Glutamatergic neuron (in vitro differentiated cells): Measurements from ENCODE around the gene DCTN2. TPM values are rescaled to one million over a fixed set of nuclear protein-coding genes. Genes with fewer than 3 reads are reported as not detected.

Experiments
- DNase-seq: peaks from one replicate; pipeline ENCODE4 v3.0.0; 2022
- H3K27ac Mint-ChIP-seq: one replicate; pipeline ENCODE4 v1.8.0; 2020; ENCODE audit warnings: mild to moderate bottlenecking, mixed read lengths, inconsistent platforms; ENCODE audit not compliant: unreplicated experiment
- H3K27me3 Mint-ChIP-seq: one replicate; pipeline ENCODE4 v1.8.0; 2020; ENCODE audit warnings: mild to moderate bottlenecking, moderate library complexity, mixed read lengths, inconsistent platforms; ENCODE audit not compliant: unreplicated experiment
- H3K36me3 Mint-ChIP-seq: one replicate; pipeline ENCODE4 v1.8.0; 2020; ENCODE audit warnings: mild to moderate bottlenecking, mixed read lengths, inconsistent platforms; ENCODE audit not compliant: unreplicated experiment
- H3K4me1 Mint-ChIP-seq: one replicate; pipeline ENCODE4 v1.8.0; 2020; ENCODE audit warnings: mild to moderate bottlenecking, low read depth, mixed read lengths, inconsistent platforms; ENCODE audit not compliant: unreplicated experiment
- H3K4me3 Mint-ChIP-seq: one replicate; pipeline ENCODE4 v1.8.0; 2020; ENCODE audit warnings: mild to moderate bottlenecking, mixed read lengths, inconsistent platforms; ENCODE audit not compliant: unreplicated experiment
- H3K9me3 Mint-ChIP-seq: one replicate; pipeline ENCODE4 v1.8.0; 2020; ENCODE audit warnings: mild to moderate bottlenecking, moderate library complexity, mixed read lengths, inconsistent platforms; ENCODE audit not compliant: unreplicated experiment
- total RNA-seq: library from RNA; stranded (reverse); fragmentation: NEBNext Ultra II Directional; extraction: Animal tissue kit (Norgen Biotek cat#: 25700); gene quantifications from one replicate; pipeline ENCODE4 v1.2.1, GENCODE V29; 2021; ENCODE audit not compliant: unreplicated experiment
- TF ChIP-seq, protein P1 (sequence below): fragments of 200-600 bp; sonication (generic); IDR thresholded peaks from one replicate; pipeline ENCODE4 v1.5.0; 2021; ENCODE audit not compliant: partially characterized antibody, unreplicated experiment

The DCTN2 gene
- total RNA-seq, 1 donor from 2014 or later = 484 TPM

GRCh38 chr12:57539134-57539768, 7.7 kb downstream of the DCTN2 start:
- H3K4me1 Mint-ChIP-seq = peaks cover 29% of the 10 kb centered on the region
- H3K9me3 Mint-ChIP-seq = peaks cover 10% of the 10 kb centered on the region
- no peak for DNase-seq
- H3K27ac Mint-ChIP-seq = no peak overlapping the region
- H3K4me3 Mint-ChIP-seq = no peak overlapping the region
- peaks cover 2% of the 10 kb centered on the region for H3K27me3 Mint-ChIP-seq
- H3K36me3 Mint-ChIP-seq = peaks cover 11% of the 10 kb centered on the region
- TF ChIP-seq, protein P1, sequence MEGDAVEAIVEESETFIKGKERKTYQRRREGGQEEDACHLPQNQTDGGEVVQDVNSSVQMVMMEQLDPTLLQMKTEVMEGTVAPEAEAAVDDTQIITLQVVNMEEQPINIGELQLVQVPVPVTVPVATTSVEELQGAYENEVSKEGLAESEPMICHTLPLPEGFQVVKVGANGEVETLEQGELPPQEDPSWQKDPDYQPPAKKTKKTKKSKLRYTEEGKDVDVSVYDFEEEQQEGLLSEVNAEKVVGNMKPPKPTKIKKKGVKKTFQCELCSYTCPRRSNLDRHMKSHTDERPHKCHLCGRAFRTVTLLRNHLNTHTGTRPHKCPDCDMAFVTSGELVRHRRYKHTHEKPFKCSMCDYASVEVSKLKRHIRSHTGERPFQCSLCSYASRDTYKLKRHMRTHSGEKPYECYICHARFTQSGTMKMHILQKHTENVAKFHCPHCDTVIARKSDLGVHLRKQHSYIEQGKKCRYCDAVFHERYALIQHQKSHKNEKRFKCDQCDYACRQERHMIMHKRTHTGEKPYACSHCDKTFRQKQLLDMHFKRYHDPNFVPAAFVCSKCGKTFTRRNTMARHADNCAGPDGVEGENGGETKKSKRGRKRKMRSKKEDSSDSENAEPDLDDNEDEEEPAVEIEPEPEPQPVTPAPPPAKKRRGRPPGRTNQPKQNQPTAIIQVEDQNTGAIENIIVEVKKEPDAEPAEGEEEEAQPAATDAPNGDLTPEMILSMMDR = no peak

GRCh38 chr12:57536597-57536942, 10.4 kb downstream of the DCTN2 start:
- TF ChIP-seq, protein P1 = no peak

DNA sequence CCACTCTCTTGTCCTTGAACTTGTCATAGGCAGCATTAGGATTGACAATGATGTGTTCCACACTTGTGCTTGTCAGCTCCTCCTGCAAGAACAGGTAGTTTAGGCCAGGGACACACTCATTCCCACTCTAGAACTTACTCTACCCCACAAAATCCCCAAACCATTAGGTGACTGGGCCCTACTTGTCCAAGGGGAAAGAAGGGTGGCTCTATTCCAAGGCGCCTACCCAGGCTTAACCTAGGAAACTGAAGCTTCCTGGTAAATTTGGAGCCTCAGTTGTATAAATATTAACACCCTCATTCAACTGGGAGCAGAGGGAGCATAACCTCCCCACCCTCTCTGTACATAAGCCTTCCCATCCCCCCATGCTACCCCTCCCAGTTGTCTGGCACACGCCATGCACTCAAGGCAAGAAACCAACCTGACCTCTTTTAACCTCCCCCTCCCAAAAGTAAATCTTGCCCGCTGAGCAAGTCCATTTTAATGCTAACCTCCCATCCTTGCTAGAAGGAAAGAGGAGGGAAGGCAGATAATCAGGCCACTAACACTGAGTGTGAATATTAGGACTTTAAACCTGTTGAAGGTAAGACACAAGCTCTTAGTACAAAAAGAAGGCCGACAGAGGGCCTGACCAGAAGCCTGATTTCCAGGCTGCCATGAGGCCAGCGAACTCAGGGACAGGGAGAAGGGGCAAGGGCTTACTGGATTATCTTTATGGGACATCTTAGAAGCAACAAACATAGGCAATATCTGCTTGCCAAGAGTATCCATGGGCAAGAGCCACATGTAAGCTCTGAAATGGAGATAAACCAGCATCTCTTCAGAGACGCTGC, 11.0 kb downstream of the DCTN2 start:
- Mint-ChIP-seq H3K4me1 (peaks cover 31% of the 10 kb centered on the region), H3K9me3 (peaks cover 10% of the 10 kb centered on the region), H3K27me3 (peaks cover 2% of the 10 kb centered on the region), H3K4me3 (no peak overlapping the region), H3K27ac (peak overlapping the region; percentile 28), H3K36me3 (peaks cover 19% of the 10 kb centered on the region)
- no peak for DNase-seq
- TF ChIP-seq, protein P1 = no peak

More at GRCh38 chr12:57536597-57536942, 10.4 kb downstream of the DCTN2 start:
- peaks cover 10% of the 10 kb centered on the region for H3K9me3 Mint-ChIP-seq
- H3K4me1 Mint-ChIP-seq = peaks cover 34% of the 10 kb centered on the region
- H3K36me3 Mint-ChIP-seq = peaks cover 19% of the 10 kb centered on the region
- H3K4me3 Mint-ChIP-seq = no peak overlapping the region
- H3K27ac Mint-ChIP-seq = no peak overlapping the region
- H3K27me3 Mint-ChIP-seq = peaks cover 2% of the 10 kb centered on the region
- no peak for DNase-seq

GRCh38 chr12:57534991-57535543, 11.9 kb downstream of the DCTN2 start:
- Mint-ChIP-seq H3K27me3 (peaks cover 2% of the 10 kb centered on the region), H3K9me3 (peaks cover 10% of the 10 kb centered on the region), H3K27ac (peak overlapping the region; percentile 28), H3K4me3 (no peak overlapping the region), H3K4me1 (peaks cover 27% of the 10 kb centered on the region), H3K36me3 (peaks cover 19% of the 10 kb centered on the region)
- TF ChIP-seq, protein P1 = no peak
- no peak for DNase-seq
